Glutamatergic neuron (in vitro differentiated cells): Measurements from ENCODE around the gene TEX19. TPM values are rescaled to one million over a fixed set of nuclear protein-coding genes. Genes with fewer than 3 reads are reported as not detected.
"Not testable (repeated sequence)": the region's sequence is repeated elsewhere in the genome, so short reads cannot be mapped to it uniquely, and the experiment has no call there.

Experiments
- DNase-seq: peaks from one replicate; pipeline ENCODE4 v3.0.0; 2022
- H3K27ac Mint-ChIP-seq: one replicate; pipeline ENCODE4 v1.8.0; 2020; ENCODE audit warnings: mild to moderate bottlenecking, mixed read lengths, inconsistent platforms; ENCODE audit not compliant: unreplicated experiment
- H3K27me3 Mint-ChIP-seq: one replicate; pipeline ENCODE4 v1.8.0; 2020; ENCODE audit warnings: mild to moderate bottlenecking, moderate library complexity, mixed read lengths, inconsistent platforms; ENCODE audit not compliant: unreplicated experiment
- H3K36me3 Mint-ChIP-seq: one replicate; pipeline ENCODE4 v1.8.0; 2020; ENCODE audit warnings: mild to moderate bottlenecking, mixed read lengths, inconsistent platforms; ENCODE audit not compliant: unreplicated experiment
- H3K4me1 Mint-ChIP-seq: one replicate; pipeline ENCODE4 v1.8.0; 2020; ENCODE audit warnings: mild to moderate bottlenecking, low read depth, mixed read lengths, inconsistent platforms; ENCODE audit not compliant: unreplicated experiment
- H3K4me3 Mint-ChIP-seq: one replicate; pipeline ENCODE4 v1.8.0; 2020; ENCODE audit warnings: mild to moderate bottlenecking, mixed read lengths, inconsistent platforms; ENCODE audit not compliant: unreplicated experiment
- H3K9me3 Mint-ChIP-seq: one replicate; pipeline ENCODE4 v1.8.0; 2020; ENCODE audit warnings: mild to moderate bottlenecking, moderate library complexity, mixed read lengths, inconsistent platforms; ENCODE audit not compliant: unreplicated experiment
- total RNA-seq: library from RNA; stranded (reverse); fragmentation: NEBNext Ultra II Directional; extraction: Animal tissue kit (Norgen Biotek cat#: 25700); gene quantifications from one replicate; pipeline ENCODE4 v1.2.1, GENCODE V29; 2021; ENCODE audit not compliant: unreplicated experiment
- TF ChIP-seq, protein P1 (sequence below): fragments of 200-600 bp; sonication (generic); IDR thresholded peaks from one replicate; pipeline ENCODE4 v1.5.0; 2021; ENCODE audit not compliant: partially characterized antibody, unreplicated experiment

Gene TEX19
- total RNA-seq, 1 donor from 2014 or later, result not detected

DNA sequence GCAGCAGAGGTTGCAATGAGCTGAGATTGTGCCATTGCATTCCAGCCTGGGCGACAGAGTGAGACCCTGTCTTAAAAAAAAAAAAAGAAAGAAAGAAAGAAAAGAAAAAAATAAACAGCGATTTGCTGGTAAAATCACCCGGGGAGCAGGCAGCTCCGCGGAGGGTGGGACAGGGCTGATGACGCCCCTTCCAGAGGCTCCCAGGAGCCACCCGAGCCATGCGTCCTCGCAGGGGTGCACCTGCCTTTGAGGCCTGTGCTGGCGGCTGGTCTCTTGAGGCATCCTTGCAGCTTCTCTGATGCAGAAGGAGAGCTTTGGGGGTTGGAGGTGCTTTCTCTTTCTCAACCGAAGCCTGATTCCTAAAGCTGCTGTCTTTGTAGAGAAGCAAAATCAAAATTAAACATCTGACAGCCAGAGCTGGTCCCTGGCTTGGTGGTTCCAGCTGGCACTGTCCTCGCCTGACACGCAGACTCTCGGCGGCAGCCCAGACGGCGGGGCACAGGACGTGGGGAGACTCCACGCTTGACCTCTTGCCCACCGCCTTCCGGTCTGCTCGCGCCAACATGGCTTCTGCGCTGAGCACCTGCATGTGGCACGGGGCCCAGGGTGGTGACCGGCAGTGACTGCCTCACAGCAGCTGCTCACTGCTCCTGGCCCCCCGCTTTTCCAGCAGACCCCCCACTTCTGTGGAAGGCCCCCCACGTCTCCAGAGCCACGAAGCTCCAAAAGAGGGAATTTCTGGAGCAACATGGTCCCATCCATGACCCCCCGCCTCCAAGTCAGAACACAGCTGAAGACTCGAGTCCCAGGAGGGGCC is 19.1 kb downstream of the TEX19 start:
- no peaks in the 10 kb centered on the region for H3K36me3 Mint-ChIP-seq
- TF ChIP-seq, protein P1, sequence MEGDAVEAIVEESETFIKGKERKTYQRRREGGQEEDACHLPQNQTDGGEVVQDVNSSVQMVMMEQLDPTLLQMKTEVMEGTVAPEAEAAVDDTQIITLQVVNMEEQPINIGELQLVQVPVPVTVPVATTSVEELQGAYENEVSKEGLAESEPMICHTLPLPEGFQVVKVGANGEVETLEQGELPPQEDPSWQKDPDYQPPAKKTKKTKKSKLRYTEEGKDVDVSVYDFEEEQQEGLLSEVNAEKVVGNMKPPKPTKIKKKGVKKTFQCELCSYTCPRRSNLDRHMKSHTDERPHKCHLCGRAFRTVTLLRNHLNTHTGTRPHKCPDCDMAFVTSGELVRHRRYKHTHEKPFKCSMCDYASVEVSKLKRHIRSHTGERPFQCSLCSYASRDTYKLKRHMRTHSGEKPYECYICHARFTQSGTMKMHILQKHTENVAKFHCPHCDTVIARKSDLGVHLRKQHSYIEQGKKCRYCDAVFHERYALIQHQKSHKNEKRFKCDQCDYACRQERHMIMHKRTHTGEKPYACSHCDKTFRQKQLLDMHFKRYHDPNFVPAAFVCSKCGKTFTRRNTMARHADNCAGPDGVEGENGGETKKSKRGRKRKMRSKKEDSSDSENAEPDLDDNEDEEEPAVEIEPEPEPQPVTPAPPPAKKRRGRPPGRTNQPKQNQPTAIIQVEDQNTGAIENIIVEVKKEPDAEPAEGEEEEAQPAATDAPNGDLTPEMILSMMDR, result no peak
- no peak overlapping the region for H3K4me3 Mint-ChIP-seq

DNA sequence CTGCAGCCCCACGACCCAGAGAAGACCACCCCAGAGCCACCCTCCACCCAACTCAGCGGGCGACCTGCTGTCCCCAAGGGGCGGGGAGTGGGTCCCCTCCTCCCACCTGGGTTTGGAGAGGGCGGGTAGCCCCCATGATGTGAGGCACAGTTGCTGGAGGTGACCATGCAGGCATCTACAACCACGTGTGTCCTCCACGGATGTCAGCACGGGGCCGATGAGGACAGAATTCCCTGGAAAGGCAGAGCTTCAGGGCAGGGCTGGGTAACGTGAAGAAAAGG is 19.6 kb downstream of the TEX19 start:
- Mint-ChIP-seq H3K9me3 (peaks cover 6% of the 10 kb centered on the region), H3K27ac (peak overlapping the region; percentile 62), H3K4me3 (no peak overlapping the region), H3K27me3 (peaks cover 11% of the 10 kb centered on the region), H3K4me1 (peaks cover 13% of the 10 kb centered on the region), H3K36me3 (no peaks in the 10 kb centered on the region)
- TF ChIP-seq, protein P1, result no peak
- DNase-seq, result no peak

More for the DNA sequence above, 19.1 kb downstream of the TEX19 start:
- Mint-ChIP-seq H3K27me3 (peaks cover 11% of the 10 kb centered on the region), H3K27ac (no peak overlapping the region), H3K9me3 (peaks cover 6% of the 10 kb centered on the region), H3K4me1 (peaks cover 14% of the 10 kb centered on the region)
- no peak for DNase-seq

DNA sequence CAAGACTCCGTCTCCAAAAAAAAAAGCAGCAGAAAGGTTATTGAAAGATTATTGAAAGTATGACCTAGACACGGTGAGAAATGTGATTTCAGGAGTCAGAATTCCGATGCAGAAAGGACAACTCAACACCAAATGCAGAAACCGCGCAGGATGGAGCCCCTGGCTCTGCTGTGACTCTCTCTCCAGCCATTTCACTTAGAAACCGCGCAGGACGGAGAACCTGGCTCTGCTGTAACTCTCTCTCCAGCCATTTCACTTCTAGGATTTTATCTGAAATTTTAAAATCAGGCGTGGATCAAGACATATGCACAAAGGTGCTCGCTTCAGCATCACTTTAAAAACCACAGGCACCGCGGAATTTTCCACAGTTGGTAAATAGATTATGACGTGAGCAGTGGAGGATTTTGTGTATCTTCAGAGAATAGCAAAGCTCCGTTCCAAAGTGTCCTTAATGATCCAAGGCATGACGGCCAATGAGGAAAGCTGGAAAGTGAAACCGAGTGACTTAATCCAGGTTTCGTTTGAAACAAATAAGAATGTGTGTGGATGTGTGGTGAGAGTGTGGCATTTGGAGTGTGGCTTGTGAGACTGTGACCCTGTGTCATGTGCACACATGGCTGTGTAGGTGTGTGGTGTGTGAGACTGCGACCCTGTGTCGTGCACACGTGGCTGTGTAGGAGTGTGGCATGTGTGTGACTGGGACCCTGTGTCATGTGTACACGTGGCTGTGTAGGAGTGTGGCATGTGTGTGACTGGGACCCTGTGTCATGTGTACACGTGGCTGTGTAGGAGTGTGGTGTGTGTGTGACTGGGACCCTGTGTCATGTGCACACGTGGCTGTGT is 22.0 kb downstream of the TEX19 start:
- H3K36me3 Mint-ChIP-seq, result no peaks in the 10 kb centered on the region
- peaks cover 16% of the 10 kb centered on the region for H3K4me1 Mint-ChIP-seq
- no peak for DNase-seq
- H3K4me3 Mint-ChIP-seq, result no peak overlapping the region
- TF ChIP-seq, protein P1, result no peak
- H3K27me3 Mint-ChIP-seq, result peaks cover 11% of the 10 kb centered on the region
- peaks cover 9% of the 10 kb centered on the region for H3K9me3 Mint-ChIP-seq
- peak overlapping the region; percentile 70 for H3K27ac Mint-ChIP-seq

DNA sequence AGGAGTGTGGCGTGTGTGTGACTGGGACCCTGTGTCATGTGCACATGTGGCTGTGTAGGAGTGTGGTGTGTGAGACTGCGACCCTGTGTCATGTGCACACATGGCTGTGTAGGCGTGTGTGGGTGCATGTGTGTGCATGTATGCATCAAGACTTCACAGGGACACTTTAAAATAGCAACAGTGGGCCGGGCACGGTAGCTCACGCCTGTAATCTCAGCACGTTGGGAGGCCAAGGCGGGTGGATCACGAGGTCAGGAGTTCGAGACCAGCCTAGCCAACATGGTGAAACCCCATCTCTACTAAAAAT is 22.6 kb downstream of the TEX19 start:
- H3K9me3 Mint-ChIP-seq, DNase-seq, H3K36me3 Mint-ChIP-seq, H3K27ac Mint-ChIP-seq, H3K4me3 Mint-ChIP-seq: not testable (repeated sequence)
- H3K27me3 Mint-ChIP-seq, result peaks cover 11% of the 10 kb centered on the region
- peaks cover 14% of the 10 kb centered on the region for H3K4me1 Mint-ChIP-seq

DNA sequence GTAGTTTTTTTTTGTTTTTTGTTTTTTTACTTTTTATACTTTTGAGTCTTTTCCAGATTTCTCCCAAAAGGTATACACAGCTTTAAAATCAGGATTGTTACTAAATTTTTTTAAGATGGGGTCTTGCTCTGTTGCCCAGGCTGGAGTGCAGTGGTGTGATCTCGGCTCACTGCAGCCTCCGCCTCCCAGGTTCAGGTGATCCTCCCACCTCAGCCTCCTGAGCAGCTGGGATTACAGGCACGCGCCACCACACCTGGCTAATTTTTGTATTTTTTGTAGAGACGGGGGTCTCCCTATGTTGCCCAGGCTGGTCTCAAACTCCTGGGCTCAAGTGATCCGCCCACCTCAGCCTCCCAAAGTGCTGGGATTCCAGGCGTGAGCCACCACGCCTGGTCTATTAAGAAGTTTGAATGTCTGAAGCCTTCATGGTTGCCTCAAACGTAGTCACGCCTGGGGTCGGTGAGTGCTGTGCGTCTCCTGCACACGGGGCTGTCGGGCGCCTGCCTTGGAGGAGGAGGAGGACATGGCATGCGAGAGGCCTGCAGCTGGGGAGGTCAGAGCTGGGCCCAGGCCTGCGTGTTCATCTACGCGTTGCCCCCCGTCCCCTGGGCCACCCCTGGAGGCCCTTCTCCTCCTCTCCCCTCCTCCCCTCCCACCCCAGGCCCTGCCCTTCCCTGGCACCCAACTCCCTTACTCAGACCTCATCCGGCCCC is 23.3 kb downstream of the TEX19 start:
- H3K4me1 Mint-ChIP-seq, result peaks cover 14% of the 10 kb centered on the region
- not testable (repeated sequence) for DNase-seq, H3K9me3 Mint-ChIP-seq, H3K36me3 Mint-ChIP-seq, H3K27ac Mint-ChIP-seq, H3K4me3 Mint-ChIP-seq
- peaks cover 12% of the 10 kb centered on the region for H3K27me3 Mint-ChIP-seq
